Pancreas (tissue), 10 donors: Measurements from ENCODE around the gene CARD14. TPM values are rescaled to one million over a fixed set of nuclear protein-coding genes. Genes with fewer than 3 reads are reported as not detected.
A peak's percentile ranks its signal among the peaks of the same experiment; 100 is the strongest.

Experiments
- ATAC-seq, 4 donors: fragments of 200-7000 bp; cut with Tn5 transposase; one replicate each; pipeline versions ENCODE4 v1.8.0 to v1.9.1; 2020; ENCODE audit warnings: mild to moderate bottlenecking in 4 of 4, moderate library complexity in 4 of 4
- DNase-seq, 6 donors: peaks; one replicate each; pipeline ENCODE4 v3.0.0-alpha.2; 2020
- FAIRE-seq: peaks from 2 replicates; lab custom pipeline; 2012; peaks lifted over from hg19 to GRCh38; lab: Jason Lieb, UNC
- H3K27ac ChIP-seq, 4 donors: fragments of 200-600 bp; sonication (generic); 1 replicate in 3 of 4; 2 replicates in 1 of 4; pipeline versions ENCODE4 v1.5.0 to v1.8.0; 2020
- H3K27me3 ChIP-seq, 4 donors: fragments of 200-600 bp; one replicate each; pipeline ENCODE4 v1.8.0; 2021
- H3K36me3 ChIP-seq, 3 donors: fragments of 200-600 bp; sonication (generic) in 1 of 3; one replicate each; pipeline versions ENCODE4 v1.5.0 to v1.8.0; 2020 to 2021
- H3K4me1 ChIP-seq, 3 donors: fragments of 200-600 bp; one replicate each; pipeline ENCODE4 v1.8.0; 2021
- H3K4me3 ChIP-seq, 4 donors: fragments of 200-600 bp; sonication (generic) in 2 of 4; one replicate each; pipeline versions ENCODE4 v1.5.0 to v1.8.0; 2020 to 2021
- H3K9me3 ChIP-seq, 4 donors: fragments of 200-600 bp; one replicate each; pipeline ENCODE4 v1.8.0; 2021
- WGBS, 2 donors: extraction: QIAGEN DNeasy Blood & Tissue Kit; methylation state at CpG; one replicate each; pipeline ENCODE4 v1.1.7; 2013; 5-methylcytosine and 5-hydroxymethylcytosine counted together
- intact Hi-C, 3 donors: fragments of 100-400 bp; cut with DNase I; formaldehyde crosslinking; loops; one replicate each; pipeline versions ENCODE4 v1.11.1 to v1.14.2; 2022
- polyA plus RNA-seq, 2 donors: library from polyadenylated mRNA; stranded (reverse); fragments of 200-250 nt; gene quantifications; one replicate each; pipeline ENCODE4 v1.2.3, GENCODE V29; 2013
- total RNA-seq, 6 donors: library from RNA; stranded (reverse); fragmentation: NEBNext Ultra II Directional in 4 of 6; extraction: Animal tissue kit (Norgen Biotek cat#: 25700) in 4 of 6; gene quantifications; one replicate each; pipeline versions ENCODE4 v1.2.1 to v1.2.4, GENCODE V29; 2021 to 2023
- TF ChIP-seq, protein P1 (sequence below), 4 donors: fragments of 200-600 bp; sonication (generic) in 3 of 4; IDR thresholded peaks; one replicate each; pipeline versions ENCODE4 v1.5.0 to v1.8.0; 2021; ENCODE audit warnings: antibody characterized with exemption in 4 of 4
- donor health status: healthy with polysubstance abuse.
- donor health status: DM: no; HTN: no; CAD: no; lungs with moderate emphysema.
- donor health status: DM: no; HTN: no; CAD: no.
- donor health status: control.
- donor health status: control.
- donor health status: Bipolar disorder and iron deficiency.
- donor health status: DM: yes; HTN: yes; CAD: no.
- donor health status: DM: no; HTN: no; CAD: no.
- donor health status: DM: no; HTN: no; CAD: no.
- donor health status: DM: yes; HTN: yes; CAD: no.

CARD14 gene
- total and polyA plus RNA-seq, 8 donors, result 0.06 to 0.33 (median 0.28) TPM; not detected in 3

- Histone ChIP-seq H3K27me3 (no peaks in the 10 kb centered on the region), H3K9me3 (no peaks in the 10 kb centered on the region), H3K4me3 (no peak overlapping the region), H3K4me1 (peaks cover 0 to 2% (median 0%) of the 10 kb centered on the region in 3 donors), H3K36me3 (peaks cover 0 to 6% (median 4%) of the 10 kb centered on the region in 3 donors), H3K27ac (no peak overlapping the region)
- TF ChIP-seq, protein P1, sequence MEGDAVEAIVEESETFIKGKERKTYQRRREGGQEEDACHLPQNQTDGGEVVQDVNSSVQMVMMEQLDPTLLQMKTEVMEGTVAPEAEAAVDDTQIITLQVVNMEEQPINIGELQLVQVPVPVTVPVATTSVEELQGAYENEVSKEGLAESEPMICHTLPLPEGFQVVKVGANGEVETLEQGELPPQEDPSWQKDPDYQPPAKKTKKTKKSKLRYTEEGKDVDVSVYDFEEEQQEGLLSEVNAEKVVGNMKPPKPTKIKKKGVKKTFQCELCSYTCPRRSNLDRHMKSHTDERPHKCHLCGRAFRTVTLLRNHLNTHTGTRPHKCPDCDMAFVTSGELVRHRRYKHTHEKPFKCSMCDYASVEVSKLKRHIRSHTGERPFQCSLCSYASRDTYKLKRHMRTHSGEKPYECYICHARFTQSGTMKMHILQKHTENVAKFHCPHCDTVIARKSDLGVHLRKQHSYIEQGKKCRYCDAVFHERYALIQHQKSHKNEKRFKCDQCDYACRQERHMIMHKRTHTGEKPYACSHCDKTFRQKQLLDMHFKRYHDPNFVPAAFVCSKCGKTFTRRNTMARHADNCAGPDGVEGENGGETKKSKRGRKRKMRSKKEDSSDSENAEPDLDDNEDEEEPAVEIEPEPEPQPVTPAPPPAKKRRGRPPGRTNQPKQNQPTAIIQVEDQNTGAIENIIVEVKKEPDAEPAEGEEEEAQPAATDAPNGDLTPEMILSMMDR (IDR thresholded peaks at IDR 0.05), result no peak
- DNase-seq (peak in 1 of 6 donors; percentile 43), FAIRE-seq (no peak), ATAC-seq (no peak)
- intact Hi-C loops, result no loop called here
- 96 to 97% methylated on average over 40 of the region's 40 CpGs for WGBS, 2 donors
Measured at GRCh38 chr17:80216473-80217456, 46.9 kb downstream of the CARD14 start.

GRCh38 chr17:80217703-80218362 lies 48.0 kb downstream of the CARD14 start:
- H3K4me3 ChIP-seq, result no peak overlapping the region
- ATAC-seq, result no peak
- DNase-seq, result peak in 1 of 6 donors; percentile 35
- H3K27ac ChIP-seq, result no peak overlapping the region
- no peaks in the 10 kb centered on the region for H3K9me3 ChIP-seq
- H3K4me1 ChIP-seq, result peaks cover 0 to 2% (median 0%) of the 10 kb centered on the region in 3 donors
- TF ChIP-seq, protein P1 (IDR thresholded peaks at IDR 0.05), result no peak
- H3K36me3 ChIP-seq, result no peaks in the 10 kb centered on the region
- intact Hi-C loops, result no loop called here
- WGBS, 2 donors, result 96 to 98% methylated on average over 13 of the region's 13 CpGs
- no peaks in the 10 kb centered on the region for H3K27me3 ChIP-seq
- no peak for FAIRE-seq

- Histone ChIP-seq H3K27ac (no peak overlapping the region), H3K4me3 (no peak overlapping the region), H3K36me3 (no peaks in the 10 kb centered on the region), H3K9me3 (no peaks in the 10 kb centered on the region), H3K27me3 (no peaks in the 10 kb centered on the region), H3K4me1 (peaks cover 0 to 2% (median 0%) of the 10 kb centered on the region in 3 donors)
- TF ChIP-seq, protein P1 (IDR thresholded peaks at IDR 0.05), result no peak
- ATAC-seq (no peak), DNase-seq (peak in 1 of 6 donors; percentile 63), FAIRE-seq (no peak)
- intact Hi-C loops, result no loop called here
- 88 to 92% methylated on average over 7 of the region's 7 CpGs for WGBS, 2 donors
Measured at GRCh38 chr17:80218391-80218790, 48.6 kb downstream of the CARD14 start.

DNA sequence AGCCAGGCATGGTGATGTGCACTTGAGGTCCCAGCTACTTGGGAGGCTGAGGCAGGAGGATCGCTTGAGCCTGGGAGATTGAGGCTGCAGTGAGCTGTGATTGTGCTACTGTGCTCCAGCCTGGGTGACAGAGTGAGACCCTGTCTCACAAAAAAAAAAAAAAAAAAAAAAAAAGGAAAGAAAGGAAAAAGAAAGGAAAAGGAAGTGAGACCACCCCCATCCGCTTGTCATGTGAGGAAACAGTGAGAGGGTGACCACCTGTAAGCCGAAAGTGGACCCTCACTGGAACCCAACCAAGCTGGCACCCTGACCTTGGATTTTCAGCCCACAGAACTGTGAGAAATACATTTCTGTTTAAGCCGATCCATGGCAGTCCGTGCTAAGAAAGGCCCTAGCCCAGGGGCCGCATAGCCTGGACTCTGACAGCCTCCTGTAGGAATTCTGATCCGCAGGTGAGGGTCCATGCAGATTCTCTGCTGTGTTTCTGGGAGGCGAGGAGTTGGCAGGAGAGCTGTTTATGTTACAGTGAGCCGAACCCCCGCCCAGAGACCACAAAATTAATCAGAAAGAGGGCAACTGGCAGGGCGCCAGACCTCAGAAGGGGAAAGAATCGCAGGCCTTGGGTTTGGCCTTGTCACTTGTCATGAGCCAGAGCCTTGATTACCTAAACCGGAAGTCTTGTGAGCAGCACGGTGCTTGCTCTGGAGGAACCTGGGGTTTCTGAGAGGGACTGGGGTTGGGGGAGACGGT lies 49.4 kb downstream of the CARD14 start:
- Histone ChIP-seq H3K4me1 (peaks cover 0 to 2% (median 0%) of the 10 kb centered on the region in 3 donors), H3K36me3 (no peaks in the 10 kb centered on the region), H3K9me3 (no peaks in the 10 kb centered on the region), H3K27ac (peak overlapping the region; percentile 67 to 76 (median 71)), H3K27me3 (no peaks in the 10 kb centered on the region), H3K4me3 (peak overlapping the region; percentile 58 to 98 (median 70))
- ATAC-seq (peak; percentile 69 to 84 (median 77)), DNase-seq (peak; percentile 59 to 87 (median 74)), FAIRE-seq (no peak)
- TF ChIP-seq, protein P1 (IDR thresholded peaks at IDR 0.05), result no peak
- intact Hi-C loops, result no loop called here
- 22 to 27% methylated on average over 15 of the region's 15 CpGs for WGBS, 2 donors
